ENCODE measurements around the gene NCOA5.

Gene NCOA5

DNA sequence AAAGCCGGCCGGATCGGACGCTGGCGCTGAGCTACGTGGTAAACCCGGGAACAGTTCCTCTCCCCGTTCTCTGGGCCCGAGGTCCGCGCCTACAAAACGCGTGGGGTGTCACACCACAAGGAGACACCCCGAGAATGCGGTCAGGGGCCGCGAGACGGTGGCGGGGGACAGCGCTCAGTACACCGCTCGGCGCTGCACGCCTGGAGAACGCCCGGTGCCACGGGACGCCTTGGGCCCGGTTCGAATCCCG is 670 bp downstream of the NCOA5 start:
- no peak for FAIRE-seq

- FAIRE-seq = no peak
Observed at GRCh38 chr20:46088409-46089166, 1.2 kb downstream of the NCOA5 start.

DNA sequence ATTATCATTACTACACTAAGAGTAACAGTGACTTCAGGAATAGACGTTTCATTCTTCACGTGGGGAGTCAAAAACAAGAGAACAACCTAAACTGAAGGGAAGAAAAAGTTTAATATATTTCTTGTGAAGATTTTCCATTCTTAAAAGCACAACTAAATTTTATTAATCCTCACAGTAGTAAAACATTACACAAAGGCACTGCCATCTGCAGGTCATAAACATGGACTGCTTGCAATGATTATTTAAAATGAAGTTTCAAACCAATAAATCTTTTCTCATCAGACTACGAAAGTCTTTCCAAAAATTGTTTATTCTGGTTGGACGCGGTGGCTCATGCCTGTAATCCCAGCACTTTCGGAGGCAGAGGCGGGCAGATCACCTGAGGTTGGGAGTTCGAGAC is 2.6 kb downstream of the NCOA5 start:
- FAIRE-seq = peak; percentile 9

- no peak for FAIRE-seq
Observed at GRCh38 chr20:46085179-46085851, 4.4 kb downstream of the NCOA5 start.

DNA sequence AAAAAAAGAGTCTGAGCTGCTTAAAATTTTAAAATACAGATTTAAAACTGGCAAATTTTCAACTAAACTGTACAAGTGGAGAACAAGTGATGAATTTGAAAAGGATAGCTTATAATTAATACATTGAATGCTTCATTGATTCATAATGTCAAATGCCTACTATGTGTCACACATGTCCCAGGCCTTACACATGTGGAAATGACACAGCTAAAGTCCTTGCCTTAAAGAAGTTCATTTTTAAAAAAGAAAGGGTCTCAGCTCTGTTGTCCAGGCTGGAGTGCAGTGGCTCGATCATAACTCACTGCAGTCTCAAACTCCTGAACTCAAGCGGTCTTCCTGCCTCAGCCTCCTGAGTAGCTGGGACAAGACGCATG is 5.0 kb downstream of the NCOA5 start:
- no peak for FAIRE-seq

- no peak for FAIRE-seq
Observed at GRCh38 chr20:46083531-46084061, 6.2 kb downstream of the NCOA5 start.

DNA sequence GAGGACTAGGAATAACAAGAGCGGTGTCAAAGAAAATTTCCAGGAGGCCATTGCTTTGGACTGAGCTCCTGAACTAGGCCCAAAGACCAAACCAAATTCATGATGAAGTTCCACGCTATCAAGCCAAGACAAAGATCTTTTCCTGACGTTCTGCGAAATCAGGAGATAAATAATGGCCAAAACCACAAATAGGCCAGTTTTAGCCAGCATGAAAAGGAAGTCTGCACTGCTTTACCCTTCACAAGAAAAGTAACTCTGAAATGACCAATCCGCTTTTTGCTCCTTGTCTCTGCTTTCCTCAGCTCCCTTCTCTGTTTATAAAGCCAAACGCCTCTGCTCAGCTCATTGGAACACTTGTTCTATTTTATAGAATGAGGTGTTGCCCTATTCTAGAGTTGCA is 6.7 kb downstream of the NCOA5 start:
- FAIRE-seq = no peak

DNA sequence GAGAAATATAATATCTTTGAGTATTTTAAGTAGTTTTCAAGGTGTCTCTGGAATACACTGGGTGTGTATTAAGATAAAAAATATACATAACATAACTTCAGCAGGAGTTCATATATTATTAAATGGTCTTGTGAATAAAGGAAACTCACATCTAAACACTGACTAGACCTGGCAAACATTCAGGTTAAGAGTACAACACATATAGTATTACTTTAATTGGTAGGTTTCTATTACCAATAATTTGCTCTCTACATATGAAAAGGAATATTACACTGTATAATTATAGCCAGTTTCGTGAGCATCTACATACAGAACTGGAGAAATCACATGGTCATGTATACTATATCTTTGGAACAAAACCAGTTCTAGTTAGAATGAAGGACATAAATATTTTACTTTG is 8.7 kb downstream of the NCOA5 start:
- FAIRE-seq = no peak

DNA sequence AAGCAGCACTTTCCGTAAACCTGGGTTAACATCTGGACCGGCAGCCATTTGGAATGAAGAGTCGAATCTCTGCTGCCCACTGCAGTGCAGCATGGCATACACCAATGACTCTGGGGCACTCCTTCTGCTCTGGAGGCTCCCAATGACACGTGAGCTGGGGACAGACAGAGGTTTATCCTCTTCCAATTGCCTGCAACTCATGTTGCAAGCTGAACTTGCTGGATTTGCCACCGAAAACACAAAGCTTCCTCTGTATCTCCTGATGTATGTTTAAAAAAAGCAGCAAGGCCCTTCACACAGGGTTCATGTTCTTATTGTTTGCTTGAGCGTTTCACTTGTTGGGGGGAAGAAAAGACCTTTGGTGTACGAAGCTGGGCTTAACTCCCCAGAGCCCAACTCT is 10.8 kb downstream of the NCOA5 start:
- no peak for FAIRE-seq

DNA sequence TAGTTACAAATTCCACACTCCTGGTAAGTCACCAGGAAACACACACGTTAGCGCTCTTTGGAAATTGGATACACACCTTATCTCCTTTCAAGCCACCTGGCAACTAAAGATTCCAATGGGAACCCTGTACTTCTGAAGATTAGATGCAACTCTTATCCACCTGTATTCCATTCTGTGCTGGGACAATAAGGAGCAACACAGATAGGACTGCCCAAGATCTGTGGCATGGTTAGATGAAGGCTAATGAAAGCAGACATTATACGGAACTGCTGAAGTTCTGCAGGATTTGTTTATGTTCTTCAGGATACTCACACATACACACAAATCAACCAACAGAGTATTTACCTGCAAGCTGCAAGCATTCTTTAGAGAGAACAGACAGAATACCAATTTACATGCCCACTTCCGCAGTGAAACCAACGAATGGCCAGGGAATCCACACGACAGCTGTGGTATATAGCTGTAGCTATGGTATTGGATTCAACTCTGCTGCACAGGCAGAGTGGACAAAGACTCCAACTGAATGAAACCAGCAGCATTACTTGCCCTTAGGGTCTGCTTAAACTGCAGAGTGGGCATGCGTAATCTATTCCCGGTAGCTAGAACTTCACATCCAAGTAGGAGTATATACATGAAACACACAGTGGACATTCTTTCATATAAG is 12.0 kb downstream of the NCOA5 start:
- no peak for FAIRE-seq

GRCh38 chr20:46076806-46077205 is 13.0 kb downstream of the NCOA5 start:
- no peak for FAIRE-seq

- FAIRE-seq = no peak
Observed at GRCh38 chr20:46074006-46074405, 15.8 kb downstream of the NCOA5 start.

DNA sequence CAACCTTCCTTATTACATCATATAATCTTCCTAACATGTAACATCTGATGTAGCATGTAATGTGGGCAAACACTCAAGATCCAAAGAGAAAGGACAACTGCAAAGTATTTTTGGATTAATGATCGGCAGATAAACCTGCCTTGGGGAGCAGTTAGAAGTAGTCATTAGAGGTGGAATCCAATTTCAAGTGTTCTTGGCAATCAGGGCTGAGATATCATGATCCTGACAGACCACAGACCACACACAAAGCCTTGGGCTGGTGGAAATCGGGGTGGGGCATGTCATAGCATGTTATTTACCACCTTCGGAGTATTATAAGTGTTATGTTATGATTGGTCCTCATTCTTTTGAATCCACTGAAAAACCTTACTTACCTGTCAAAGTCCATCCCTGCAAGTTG is 16.3 kb downstream of the NCOA5 start:
- no peak for FAIRE-seq

GRCh38 chr20:46073024-46073423 is 16.7 kb downstream of the NCOA5 start:
- no peak for FAIRE-seq

- FAIRE-seq = no peak
Observed at GRCh38 chr20:46071573-46071972, 18.2 kb downstream of the NCOA5 start.

DNA sequence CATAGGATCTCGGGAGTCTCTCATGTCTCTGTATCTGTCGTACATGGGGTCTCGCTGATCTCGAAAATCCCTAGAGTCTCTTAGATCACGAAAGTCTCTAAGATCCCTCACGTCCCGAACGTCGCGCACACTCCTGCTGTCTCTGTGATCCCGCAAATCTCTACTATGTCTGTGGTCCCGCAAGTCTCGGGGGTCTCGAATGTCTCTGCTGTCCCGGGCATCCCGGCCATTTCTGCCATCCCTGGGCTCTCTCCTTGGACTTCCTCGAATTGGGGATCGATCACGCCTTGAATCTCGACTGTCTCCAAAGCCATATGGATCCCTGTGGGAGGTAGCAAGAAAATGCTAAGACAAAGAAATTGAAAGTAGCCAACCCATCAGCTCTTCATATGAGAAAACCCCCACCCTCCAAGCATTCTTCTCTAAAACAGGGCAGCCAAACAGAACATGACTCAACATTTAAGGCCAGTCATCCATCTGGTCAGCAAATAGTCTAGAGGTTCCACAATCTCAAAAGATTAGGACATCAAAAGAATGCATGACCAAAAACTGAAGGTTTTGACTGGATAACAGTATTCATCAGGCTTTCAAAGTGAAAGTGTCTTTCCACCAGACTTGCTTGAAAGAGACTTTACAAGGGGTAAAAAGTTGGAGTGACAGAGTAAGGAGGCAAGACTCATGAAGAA is 19.4 kb downstream of the NCOA5 start:
- no peak for FAIRE-seq

DNA sequence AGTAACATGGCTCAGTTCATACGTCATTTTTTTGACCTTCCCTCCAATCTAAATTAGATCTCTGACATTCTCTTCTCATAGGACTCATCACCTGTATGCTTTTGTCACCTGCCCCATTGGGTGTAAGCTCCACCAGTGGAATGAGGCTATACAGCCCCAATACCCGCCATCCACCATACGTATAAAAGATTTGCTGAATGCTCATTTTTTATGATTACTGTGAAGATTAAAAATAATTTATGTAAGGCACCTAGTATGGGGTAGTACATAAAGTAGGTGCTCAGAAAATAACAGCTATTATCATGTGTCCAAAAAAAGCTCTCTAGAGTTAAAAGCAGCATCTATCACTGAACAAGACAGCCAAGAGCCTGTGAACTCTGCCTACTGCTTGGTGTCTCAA is 24.1 kb downstream of the NCOA5 start:
- no peak for FAIRE-seq

- FAIRE-seq = no peak
Observed at GRCh38 chr20:46065006-46065405, 24.8 kb downstream of the NCOA5 start.

GRCh38 chr20:46063652-46064054 is 26.1 kb downstream of the NCOA5 start:
- no peak for FAIRE-seq

DNA sequence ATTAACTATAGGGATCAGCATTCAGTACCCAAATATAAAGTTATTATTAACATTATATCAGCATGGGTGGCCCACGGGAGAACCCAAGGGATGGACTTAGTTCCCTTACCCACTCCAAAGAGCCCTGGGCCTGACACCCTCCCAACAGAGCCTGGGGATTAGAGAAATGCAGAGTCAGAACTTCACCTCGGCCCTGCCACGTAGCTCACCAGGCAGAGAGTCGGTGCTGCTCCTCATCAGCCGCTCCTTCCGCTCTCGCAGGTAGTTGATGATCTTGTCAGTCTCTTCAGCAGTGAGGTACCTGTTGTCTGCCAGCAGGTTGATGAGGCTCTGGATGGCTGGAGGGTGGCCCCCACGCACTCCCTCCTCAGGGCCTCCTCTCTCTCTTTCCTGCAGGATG is 26.6 kb downstream of the NCOA5 start:
- no peak for FAIRE-seq

GRCh38 chr20:46062621-46063020 is 27.1 kb downstream of the NCOA5 start:
- no peak for FAIRE-seq

- no peak for FAIRE-seq
Observed at GRCh38 chr20:46062151-46062550, 27.6 kb downstream of the NCOA5 start.

- no peak for FAIRE-seq
Observed at GRCh38 chr20:46060975-46061374, 28.8 kb downstream of the NCOA5 start.
